ENCODE data around the gene PPFIBP1. TPM values are rescaled to one million over a fixed set of nuclear protein-coding genes. Genes with fewer than 3 reads are reported as not detected.
"Not testable (repeated sequence)": the region's sequence is repeated elsewhere in the genome, so short reads cannot be mapped to it uniquely, and the experiment has no call there.

The PPFIBP1 gene
- total RNA-seq, 2 donors from 2014 or later = 61.3 to 121 TPM

DNA sequence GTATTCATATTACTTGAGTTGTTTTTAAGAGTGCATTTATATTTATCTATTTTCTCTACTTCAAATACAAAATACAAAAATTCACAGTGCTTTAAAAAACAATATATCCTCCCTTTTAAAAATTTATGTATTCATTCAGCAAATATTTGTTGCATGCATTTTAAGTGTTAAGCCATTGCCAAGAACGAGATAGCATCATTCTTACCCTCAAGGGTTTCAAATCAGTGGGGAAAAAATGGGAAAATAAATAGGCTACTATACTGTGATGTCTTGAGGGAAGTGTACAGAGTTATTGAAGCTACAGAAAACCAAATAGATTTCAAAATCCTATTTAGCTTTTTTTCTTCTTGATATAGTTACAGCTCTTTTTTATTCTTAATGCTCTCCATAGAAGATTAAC, 209.8 kb downstream of the PPFIBP1 start:
- Histone ChIP-seq H3K36me3 (no peaks in the 10 kb centered on the region), H3K9me3 (no peaks in the 10 kb centered on the region), H3K4me1 (replicated peaks) (no peaks in the 10 kb centered on the region), H3K4me3 (no peak overlapping the region), H3K27ac (no peak overlapping the region), H3K27me3 (replicated peaks; ENCODE audit: insufficient read depth) (no peaks in the 10 kb centered on the region)
- TF ChIP-seq POLR2A (IDR thresholded peaks at IDR 0.05) (no peak), CTCF (IDR thresholded peaks at IDR 0.05) (no peak)
- intact Hi-C loops (cut with DNase I) = loop anchor here (5.0 kb wide), 2 partner anchors 89 to 204 kb away; no protein-coding TSS in a partner anchor
- 90% methylated on average over 1 of the region's 1 CpG for WGBS
- DNase-seq (ENCODE audit: low spot score) = no peak

DNA sequence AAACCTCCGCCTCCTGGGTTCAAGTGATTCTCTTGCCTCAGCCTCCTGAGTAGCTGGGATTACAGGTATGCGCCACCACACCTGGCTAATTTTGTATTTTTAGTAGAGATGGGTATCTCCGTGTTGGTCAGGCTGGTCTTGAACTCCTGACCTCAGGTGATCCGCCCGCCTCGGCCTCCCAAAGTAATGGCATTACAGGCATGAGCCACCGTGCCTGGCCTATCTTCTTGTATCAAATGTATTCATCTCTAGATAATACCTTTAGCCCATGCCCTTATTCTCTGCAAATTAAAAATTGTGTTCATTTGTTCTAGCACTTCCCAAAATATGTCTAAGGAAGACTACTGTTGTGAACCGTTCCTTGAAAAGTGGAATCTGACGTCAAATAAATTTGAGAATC, 210.3 kb downstream of the PPFIBP1 start:
- H3K4me3 ChIP-seq; H3K27me3 ChIP-seq (replicated peaks; ENCODE audit: insufficient read depth); H3K9me3 ChIP-seq; H3K36me3 ChIP-seq; H3K27ac ChIP-seq; H3K4me1 ChIP-seq (replicated peaks); DNase-seq (ENCODE audit: low spot score): not testable (repeated sequence)
- 94% methylated on average over 9 of the region's 9 CpGs for WGBS
- intact Hi-C loops (cut with DNase I) = loop anchor here (5.0 kb wide), 2 partner anchors 88 to 203 kb away; no protein-coding TSS in a partner anchor

GRCh38 chr12:27743601-27744000, 219.6 kb downstream of the PPFIBP1 start:
- H3K36me3 ChIP-seq = no peaks in the 10 kb centered on the region
- 96% methylated on average over 5 of the region's 5 CpGs for whole genome bisulfite sequencing

More at GRCh38 chr12:27743601-27744000, 219.6 kb downstream of the PPFIBP1 start:
- Histone ChIP-seq H3K27ac (no peak overlapping the region), H3K4me1 (replicated peaks) (no peaks in the 10 kb centered on the region), H3K4me3 (no peak overlapping the region), H3K9me3 (no peaks in the 10 kb centered on the region), H3K27me3 (replicated peaks; ENCODE audit: insufficient read depth) (no peaks in the 10 kb centered on the region)
- TF ChIP-seq POLR2A (IDR thresholded peaks at IDR 0.05) (no peak), CTCF (IDR thresholded peaks at IDR 0.05) (no peak), POLR2AphosphoS5 (IDR thresholded peaks at IDR 0.05) (no peak)
- no peak for DNase-seq (ENCODE audit: low spot score)
- intact Hi-C loops (cut with DNase I) = no loop called here

Other genes with a start within 250 kb of the PPFIBP1 start
- 1 to 10 TPM; 2.0 to 2.5 TPM for gene BMAL2, start 191.4 kb upstream of the PPFIBP1 start, total RNA-seq
- under 1 TPM in 1 of 2 donors, not detected in 1; 0.41 TPM for gene SMCO2, start 77.5 kb upstream of the PPFIBP1 start, total RNA-seq
- gene REP15, start 172.2 kb downstream of the PPFIBP1 start, total RNA-seq = 1 to 10 TPM in 1 of 2 donors, under 1 TPM in 1; 0.18 to 2.4 TPM
- 10 to 100 TPM; 56.1 to 69.6 TPM for gene MRPS35, start 186.6 kb downstream of the PPFIBP1 start, total RNA-seq

Measured in prostate gland (tissue), 2 donors.